Neuronal stem cell (in vitro differentiated cells): ENCODE measurements around the gene DTX2.
"Not testable (repeated sequence)": the region's sequence is repeated elsewhere in the genome, so short reads cannot be mapped to it uniquely, and the experiment has no call there.

Source experiments
- DNase-seq: peaks from one replicate; pipeline ENCODE4 v3.0.0-alpha.2; 2013; ENCODE audit warnings: low spot score
- H2AFZ ChIP-seq: one replicate; pipeline ENCODE4 v1.6.1; 2013; ENCODE audit warnings: mild to moderate bottlenecking, low read length, inconsistent platforms
- H2AK5ac ChIP-seq: 2 replicates; pipeline ENCODE4 v1.6.1; 2013; ENCODE audit warnings: low read depth, mild to moderate bottlenecking, inconsistent platforms, low read length, moderate library complexity, mixed read lengths
- H2BK120ac ChIP-seq: 2 replicates; pipeline ENCODE4 v1.6.1; 2013; ENCODE audit warnings: low read depth, mild to moderate bottlenecking, inconsistent platforms, low read length, moderate library complexity, mixed read lengths
- H2BK12ac ChIP-seq: one replicate; pipeline ENCODE4 v1.6.1; 2013; ENCODE audit warnings: low read length, inconsistent platforms
- H2BK15ac ChIP-seq: 2 replicates; pipeline ENCODE4 v1.6.1; 2013; ENCODE audit warnings: mild to moderate bottlenecking, low read length, inconsistent platforms, mixed read lengths
- H2BK5ac ChIP-seq: one replicate; pipeline ENCODE4 v1.6.1; 2013; ENCODE audit warnings: inconsistent platforms, mild to moderate bottlenecking, low read length, moderate library complexity
- H3K14ac ChIP-seq: one replicate; pipeline ENCODE4 v1.6.1; 2013; ENCODE audit warnings: low read length, inconsistent platforms
- H3K18ac ChIP-seq: 2 replicates; pipeline ENCODE4 v1.6.1; 2013; ENCODE audit warnings: low read length, inconsistent platforms
- H3K23ac ChIP-seq: 2 replicates; pipeline ENCODE4 v1.6.1; 2013; ENCODE audit warnings: low read depth, mild to moderate bottlenecking, mixed read lengths, low read length, inconsistent platforms; ENCODE audit not compliant: poor library complexity
- H3K27ac ChIP-seq: replicated peaks from 3 replicates; pipeline ENCODE4 v1.5.1; 2013; ENCODE audit warnings: low read length, inconsistent platforms
- H3K27me3 ChIP-seq, 3 experiments: 2 replicates each; pipeline ENCODE4 v1.6.1; 2013; ENCODE audit warnings: low read length in 3 of 3, mild to moderate bottlenecking in 2 of 3, inconsistent platforms in 1 of 3, low read depth in 1 of 3, mixed read lengths in 1 of 3, moderate library complexity in 1 of 3; ENCODE audit not compliant: control insufficient read depth in 3 of 3, insufficient read depth in 3 of 3
- H3K36me3 ChIP-seq, 2 donors: replicated peaks in 1 of 2; 2 replicates each; pipeline ENCODE4 v1.6.1; 2013; ENCODE audit warnings: low read length in 2 of 2; ENCODE audit not compliant: control insufficient read depth in 2 of 2, insufficient read depth in 2 of 2
- H3K4ac ChIP-seq: 2 replicates; pipeline ENCODE4 v1.6.1; 2013; ENCODE audit warnings: inconsistent platforms, mild to moderate bottlenecking, low read length, moderate library complexity
- H3K4me1 ChIP-seq, 2 donors: 1 replicate in 1 of 2; 2 replicates in 1 of 2; pipeline ENCODE4 v1.6.1; 2013; ENCODE audit warnings: low read length in 2 of 2, low read depth in 1 of 2; ENCODE audit not compliant: control insufficient read depth in 2 of 2, insufficient read depth in 1 of 2
- H3K4me2 ChIP-seq: one replicate; pipeline ENCODE4 v1.6.1; 2013; ENCODE audit warnings: mild to moderate bottlenecking, low read length, inconsistent platforms; ENCODE audit not compliant: insufficient read depth, poor library complexity, severe bottlenecking
- H3K4me3 ChIP-seq, 2 donors: 2 replicates each; pipeline ENCODE4 v1.5.1; 2013; ENCODE audit warnings: low read length in 2 of 2, mild to moderate bottlenecking in 2 of 2, inconsistent platforms in 1 of 2, moderate library complexity in 1 of 2
- H3K79me1 ChIP-seq: one replicate; pipeline ENCODE4 v1.6.1; 2013; ENCODE audit warnings: low read depth, mild to moderate bottlenecking, inconsistent platforms, low read length, moderate library complexity
- H3K9ac ChIP-seq: one replicate; pipeline ENCODE4 v1.6.1; 2013; ENCODE audit warnings: mild to moderate bottlenecking, low read depth, low read length, inconsistent platforms; ENCODE audit not compliant: poor library complexity
- H3K9me3 ChIP-seq, 2 donors: replicated peaks in 1 of 2; 2 replicates each; pipeline versions ENCODE3 to v1.6.1; 2013; ENCODE audit warnings: low read length in 2 of 2, mild to moderate bottlenecking in 2 of 2, inconsistent platforms in 1 of 2, low read depth in 1 of 2, mixed read lengths in 1 of 2, moderate library complexity in 1 of 2; ENCODE audit not compliant: control insufficient read depth in 2 of 2, insufficient read depth in 1 of 2
- H4K8ac ChIP-seq: one replicate; pipeline ENCODE4 v1.6.1; 2013; ENCODE audit warnings: low read depth, mild to moderate bottlenecking, inconsistent platforms, low read length, moderate library complexity
- H4K91ac ChIP-seq: one replicate; pipeline ENCODE4 v1.6.1; 2013; ENCODE audit warnings: low read length, low read depth, mild to moderate bottlenecking, inconsistent platforms; ENCODE audit not compliant: poor library complexity
- WGBS, 2 donors: extraction: QIAGEN DNeasy Blood & Tissue Kit; methylation state at CpG; one replicate each; pipeline ENCODE4 v1.1.7; 2013; ENCODE audit warnings: missing lambda C conversion rate in 2 of 2, mixed read lengths in 1 of 2; ENCODE audit not compliant: insufficient read length in 2 of 2, insufficient replicate concordance in 1 of 2; ENCODE audit errors: extremely low coverage in 2 of 2; 5-methylcytosine and 5-hydroxymethylcytosine counted together

DTX2 gene

DNA sequence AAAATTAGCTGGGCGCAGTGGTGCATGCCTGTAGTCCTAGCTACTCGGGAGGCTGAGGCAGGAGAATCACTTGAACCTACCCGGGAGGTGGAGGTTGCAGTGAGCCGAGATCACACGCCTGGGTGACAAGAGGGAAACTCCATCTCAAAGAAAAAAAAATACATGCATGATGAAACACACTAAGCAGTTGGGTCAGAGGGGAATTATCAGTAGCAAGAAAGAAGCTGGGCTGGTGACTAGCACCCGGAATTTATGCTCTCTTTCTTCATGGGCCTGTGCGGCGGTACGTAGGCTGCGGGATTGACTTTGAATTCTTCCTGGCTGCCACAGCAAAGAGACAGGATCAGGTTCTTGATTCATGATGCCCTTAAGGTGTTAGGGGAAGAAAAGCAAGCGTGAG lies 18.1 kb downstream of the DTX2 start:
- not testable (repeated sequence) for H2BK15ac ChIP-seq, H3K14ac ChIP-seq, H2BK120ac ChIP-seq, H2AFZ ChIP-seq, DNase-seq, H3K23ac ChIP-seq, H3K4me2 ChIP-seq, H3K4me1 ChIP-seq, H3K36me3 ChIP-seq, H3K18ac ChIP-seq, H3K27ac ChIP-seq, H3K9me3 ChIP-seq, H3K79me1 ChIP-seq, H3K27me3 ChIP-seq, H4K8ac ChIP-seq, H4K91ac ChIP-seq, H3K4me3 ChIP-seq, H3K4ac ChIP-seq, H3K9ac ChIP-seq, H2BK5ac ChIP-seq, H2BK12ac ChIP-seq, H2AK5ac ChIP-seq
- no CpG with 5 or more reads among the region's 11 CpGs for WGBS, 2 donors

DNA sequence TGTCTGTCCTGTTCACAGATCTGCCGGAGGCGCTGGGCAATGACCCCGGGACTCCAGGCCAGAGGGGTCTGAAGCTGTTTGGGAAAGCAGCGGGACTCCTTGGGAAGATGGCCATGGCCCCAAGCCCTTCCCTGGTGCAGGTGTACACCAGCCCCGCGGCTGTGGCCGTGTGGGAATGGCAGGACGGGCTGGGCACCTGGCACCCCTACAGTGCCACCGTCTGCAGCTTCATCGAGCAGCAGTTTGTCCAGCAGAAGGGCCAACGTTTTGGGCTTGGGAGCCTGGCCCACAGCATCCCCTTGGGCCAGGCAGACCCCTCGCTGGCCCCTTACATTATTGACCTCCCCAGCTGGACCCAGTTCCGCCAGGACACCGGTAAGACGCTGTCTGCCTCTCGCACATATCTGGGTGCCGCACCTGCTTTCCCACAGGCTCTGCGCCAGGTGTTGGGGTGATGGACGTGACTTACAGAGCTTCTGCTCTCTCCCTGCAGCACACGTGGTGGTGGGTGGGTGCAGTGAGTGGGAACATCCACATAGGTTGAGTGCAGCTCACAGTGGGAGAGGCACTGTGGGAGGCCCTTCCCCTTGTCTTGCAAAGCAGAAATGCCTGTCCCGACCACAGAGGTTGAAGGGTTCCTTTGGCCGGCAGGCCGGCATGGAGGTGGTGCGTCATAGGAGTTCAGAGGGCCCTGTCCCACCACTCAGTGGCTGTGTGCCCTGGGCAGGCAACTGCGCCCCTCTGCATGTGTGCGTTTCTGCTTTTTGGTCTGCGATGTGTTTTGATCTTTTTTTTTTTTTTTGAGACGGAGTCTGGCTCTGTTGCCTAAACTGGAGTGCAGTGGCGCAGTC lies 19.1 kb downstream of the DTX2 start:
- not testable (repeated sequence) for H4K91ac ChIP-seq, H3K18ac ChIP-seq, H3K9ac ChIP-seq, H3K27ac ChIP-seq, H3K14ac ChIP-seq, H3K36me3 ChIP-seq, H2BK120ac ChIP-seq, H3K27me3 ChIP-seq, H2BK5ac ChIP-seq, H4K8ac ChIP-seq, DNase-seq, H3K23ac ChIP-seq, H2AFZ ChIP-seq, H2BK12ac ChIP-seq, H3K79me1 ChIP-seq, H3K4me2 ChIP-seq, H3K9me3 ChIP-seq, H3K4ac ChIP-seq, H3K4me1 ChIP-seq, H3K4me3 ChIP-seq, H2BK15ac ChIP-seq, H2AK5ac ChIP-seq
- no CpG with 5 or more reads among the region's 29 CpGs for WGBS, 2 donors

DNA sequence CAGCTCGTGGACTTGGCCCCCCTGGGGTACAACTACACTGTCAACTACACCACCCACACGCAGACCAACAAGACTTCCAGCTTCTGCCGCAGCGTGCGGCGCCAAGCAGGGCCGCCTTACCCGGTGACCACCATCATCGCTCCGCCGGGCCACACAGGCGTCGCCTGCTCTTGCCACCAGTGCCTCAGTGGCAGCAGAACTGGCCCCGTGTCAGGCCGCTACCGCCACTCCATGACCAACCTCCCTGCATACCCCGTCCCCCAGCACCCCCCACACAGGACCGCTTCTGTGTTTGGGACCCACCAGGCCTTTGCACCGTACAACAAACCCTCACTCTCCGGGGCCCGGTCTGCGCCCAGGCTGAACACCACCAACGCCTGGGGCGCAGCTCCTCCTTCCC lies 21.2 kb downstream of the DTX2 start:
- H3K9ac ChIP-seq, H3K27me3 ChIP-seq, H3K4me2 ChIP-seq, H2BK15ac ChIP-seq, H4K8ac ChIP-seq, DNase-seq, H3K4ac ChIP-seq, H3K36me3 ChIP-seq, H3K4me3 ChIP-seq, H2AK5ac ChIP-seq, H2BK120ac ChIP-seq, H3K9me3 ChIP-seq, H3K79me1 ChIP-seq, H3K18ac ChIP-seq, H3K4me1 ChIP-seq, H3K14ac ChIP-seq, H3K23ac ChIP-seq, H4K91ac ChIP-seq, H2BK12ac ChIP-seq, H3K27ac ChIP-seq, H2BK5ac ChIP-seq, H2AFZ ChIP-seq: not testable (repeated sequence)
- WGBS, 2 donors, result no CpG with 5 or more reads among the region's 24 CpGs

DNA sequence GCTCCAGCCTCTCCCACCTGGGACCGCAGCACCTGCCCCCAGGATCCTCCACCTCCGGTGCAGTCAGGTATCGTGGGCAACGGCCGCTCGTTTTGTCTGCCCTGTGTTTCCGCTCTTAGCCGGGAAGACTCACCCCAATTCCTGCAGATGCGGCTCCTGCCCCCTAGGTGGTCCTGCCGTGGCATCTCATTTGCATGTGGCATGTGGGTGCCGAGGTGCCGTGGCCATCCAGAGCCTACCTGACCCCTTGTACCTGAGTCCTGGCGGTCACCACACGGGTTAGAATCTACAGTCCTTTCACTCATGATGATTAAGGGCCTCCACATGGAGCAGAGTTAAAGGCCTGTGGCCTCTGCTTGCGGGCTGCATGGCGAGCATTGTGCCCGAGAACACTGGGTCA lies 21.6 kb downstream of the DTX2 start:
- H3K4me1 ChIP-seq, H3K4me3 ChIP-seq, H2AK5ac ChIP-seq, H3K4ac ChIP-seq, DNase-seq, H2BK15ac ChIP-seq, H3K9ac ChIP-seq, H3K14ac ChIP-seq, H4K91ac ChIP-seq, H3K79me1 ChIP-seq, H3K23ac ChIP-seq, H3K18ac ChIP-seq, H4K8ac ChIP-seq, H3K27ac ChIP-seq, H3K4me2 ChIP-seq, H3K27me3 ChIP-seq, H2BK120ac ChIP-seq, H3K9me3 ChIP-seq, H2AFZ ChIP-seq, H2BK12ac ChIP-seq, H3K36me3 ChIP-seq, H2BK5ac ChIP-seq: not testable (repeated sequence)
- WGBS, 2 donors, result no CpG with 5 or more reads among the region's 17 CpGs
